A549 (cell line): Measurements from ENCODE around the gene IGF2BP1. TPM values are rescaled to one million over a fixed set of nuclear protein-coding genes. Genes with fewer than 3 reads are reported as not detected.

Experiments used
- ATAC-seq, 2 experiments: fragments of 200-7000 bp in 1 of 2; fragments of >200 bp in 1 of 2; cut with Nextera tagmentation in 1 of 2; cut with Tn5 transposase in 1 of 2; 3 replicates each; pipeline versions ENCODE4 v1.8.0 to v1.9.1; 2018 to 2020; ENCODE audit warnings: mild to moderate bottlenecking in 1 of 2, moderate library complexity in 1 of 2
- CTCF ChIA-PET: fragments of 300-600 bp; sonication (Branson Sonifier 250); formaldehyde crosslinking; extraction: SDS; loops from one replicate; lab custom pipeline; 2021; ENCODE audit warnings: antibody characterized with exemption, inconsistent platforms; lab: Yijun Ruan, JAX
- POLR2A ChIA-PET: fragments of 350-600 bp; formaldehyde crosslinking; extraction: SDS; loops from one replicate; lab custom pipeline; 2021; ENCODE audit warnings: antibody characterized with exemption, inconsistent platforms; lab: Yijun Ruan, JAX
- DNase-seq, 2 experiments: peaks; one replicate each; pipeline versions ENCODE4 v3.0.0 to v3.0.0-alpha.2; 2011 to 2016; ENCODE audit warnings: low read depth in 1 of 2, low spot score in 1 of 2
- FAIRE-seq: peaks from 2 replicates; lab custom pipeline; 2011; peaks lifted over from hg19 to GRCh38; lab: Jason Lieb, UNC
- H3K27ac ChIP-seq, 2 experiments: fragments of >200 bp; sonication (Bioruptor Twin); formaldehyde crosslinking; 3 replicates each; pipeline ENCODE4 v1.5.1; 2016 to 2017
- H3K4me1 ChIP-seq: fragments of >200 bp; sonication (Bioruptor Twin); formaldehyde crosslinking; 3 replicates; pipeline ENCODE4 v1.6.1; 2016
- H3K4me2 ChIP-seq: fragments of >200 bp; sonication (Bioruptor Twin); formaldehyde crosslinking; 3 replicates; pipeline ENCODE4 v1.6.1; 2016
- H3K4me3 ChIP-seq: fragments of >200 bp; sonication (Bioruptor Twin); formaldehyde crosslinking; 3 replicates; pipeline ENCODE4 v1.5.1; 2016
- H3K9me3 ChIP-seq: fragments of >200 bp; sonication (Bioruptor Twin); formaldehyde crosslinking; 3 replicates; pipeline ENCODE4 v1.6.1; 2016
- ATOH8 ChIP-seq: fragments of 250-450 bp; sonication (Bioruptor Pico); IDR thresholded peaks from 2 replicates; pipeline ENCODE4 v1.5.0; 2020; ENCODE audit warnings: low read depth, mild to moderate bottlenecking, moderate library complexity
- BCL3 ChIP-seq: fragments of >200 bp; sonication (Bioruptor Twin); formaldehyde crosslinking; IDR thresholded peaks from 3 replicates; pipeline ENCODE4 v1.6.1; 2016
- BHLHE40 ChIP-seq: IDR thresholded peaks from 2 replicates; pipeline ENCODE4 v1.6.1; 2012; ENCODE audit warnings: low read depth, low read length, inconsistent platforms
- CEBPB ChIP-seq, 2 experiments: fragments of >200 bp in 1 of 2; sonication (Bioruptor Twin) in 1 of 2; formaldehyde crosslinking in 1 of 2; IDR thresholded peaks; 2 replicates each; pipeline ENCODE4 v1.6.1; 2012 to 2016
- CHD2 ChIP-seq: fragments of 150-350 bp; IDR thresholded peaks from 2 replicates; pipeline ENCODE4 v1.6.1; 2014; ENCODE audit warnings: low read length; ENCODE audit not compliant: partially characterized antibody
- CHD4 ChIP-seq: fragments of 200-600 bp; sonication (generic); IDR thresholded peaks from 2 replicates; pipeline ENCODE4 v1.6.1; 2016; ENCODE audit warnings: antibody characterized with exemption, mild to moderate bottlenecking, borderline replicate concordance
- E2F6 ChIP-seq: IDR thresholded peaks from 2 replicates; pipeline ENCODE4 v1.6.1; 2012; ENCODE audit warnings: low read depth, borderline replicate concordance
- EHMT2 ChIP-seq: fragments of 200-600 bp; sonication (generic); IDR thresholded peaks from 2 replicates; pipeline ENCODE4 v1.6.1; 2016; ENCODE audit warnings: antibody characterized with exemption, low read depth, mild to moderate bottlenecking, moderate library complexity
- ELK1 ChIP-seq: fragments of 150-350 bp; IDR thresholded peaks from 2 replicates; pipeline ENCODE4 v1.6.1; 2014; ENCODE audit warnings: low read depth, mild to moderate bottlenecking, low read length
- FOSB ChIP-seq: fragments of 250-450 bp; sonication (Bioruptor Pico); IDR thresholded peaks from 2 replicates; pipeline ENCODE4 v1.5.0; 2020; ENCODE audit warnings: mild to moderate bottlenecking, moderate library complexity
- FOSL2 ChIP-seq, 2 experiments: fragments of 450-650 bp in 1 of 2; fragments of >200 bp in 1 of 2; sonication (Bioruptor Twin) in 1 of 2; formaldehyde crosslinking; IDR thresholded peaks; 2 replicates each; pipeline versions ENCODE4 v1.5.0 to v1.6.1; 2016 to 2020; ENCODE audit warnings: mild to moderate bottlenecking in 1 of 2, moderate library complexity in 1 of 2
- GATA3 ChIP-seq: IDR thresholded peaks from 2 replicates; pipeline ENCODE4 v1.6.1; 2012; ENCODE audit warnings: borderline replicate concordance
- HDAC2 ChIP-seq: fragments of 200-600 bp; sonication (generic); IDR thresholded peaks from 2 replicates; pipeline ENCODE4 v1.6.1; 2016
- HEYL ChIP-seq: fragments of 250-450 bp; sonication (Bioruptor Pico); IDR thresholded peaks from 2 replicates; pipeline ENCODE4 v1.8.0; 2021; ENCODE audit warnings: mild to moderate bottlenecking, moderate library complexity
- HOXA7 ChIP-seq: fragments of 250-450 bp; sonication (Bioruptor Pico); IDR thresholded peaks from 2 replicates; pipeline ENCODE4 v1.5.0; 2020; ENCODE audit warnings: mild to moderate bottlenecking, moderate library complexity
- JUN ChIP-seq, 2 experiments: fragments of >200 bp; sonication (Bioruptor Twin); formaldehyde crosslinking; IDR thresholded peaks; 2 replicates in 1 of 2; 3 replicates in 1 of 2; pipeline ENCODE4 v1.6.1; 2016 to 2017
- JUNB ChIP-seq: fragments of >200 bp; sonication (Bioruptor Twin); formaldehyde crosslinking; IDR thresholded peaks from 2 replicates; pipeline ENCODE4 v1.6.1; 2016
- KDM1A ChIP-seq: fragments of 200-600 bp; sonication (generic); IDR thresholded peaks from 2 replicates; pipeline ENCODE4 v1.6.1; 2016; ENCODE audit warnings: low read depth, mild to moderate bottlenecking
- KDM5A ChIP-seq: fragments of 200-600 bp; sonication (generic); IDR thresholded peaks from 2 replicates; pipeline ENCODE4 v1.6.1; 2016; ENCODE audit warnings: antibody characterized with exemption, mild to moderate bottlenecking
- MAFK ChIP-seq: fragments of 450-650 bp; IDR thresholded peaks from 2 replicates; pipeline ENCODE4 v1.6.1; 2014; ENCODE audit not compliant: partially characterized antibody
- MAX ChIP-seq: IDR thresholded peaks from 2 replicates; pipeline ENCODE4 v1.6.1; 2012
- MAZ ChIP-seq: fragments of 150-350 bp; IDR thresholded peaks from 2 replicates; pipeline ENCODE4 v1.6.1; 2014; ENCODE audit warnings: antibody characterized with exemption, low read depth, low read length, borderline replicate concordance
- MYC ChIP-seq: IDR thresholded peaks from 2 replicates; pipeline ENCODE4 v1.6.1; 2012; ENCODE audit warnings: mild to moderate bottlenecking, inconsistent platforms, low read length, improper control_type of control experiment, borderline replicate concordance
- PHF8 ChIP-seq: fragments of 200-600 bp; sonication (generic); IDR thresholded peaks from 2 replicates; pipeline ENCODE4 v1.6.1; 2016; ENCODE audit warnings: low read depth, mild to moderate bottlenecking, antibody characterized with exemption, moderate library complexity, borderline replicate concordance
- POLR2A ChIP-seq: IDR thresholded peaks from 2 replicates; pipeline ENCODE4 v1.6.1; 2012; ENCODE audit warnings: mild to moderate bottlenecking, low read length
- RAD21 ChIP-seq, 2 experiments: fragments of >200 bp in 1 of 2; sonication (Bioruptor Twin) in 1 of 2; formaldehyde crosslinking in 1 of 2; IDR thresholded peaks in 1 of 2; conservative IDR thresholded peaks in 1 of 2; 2 replicates in 1 of 2; 3 replicates in 1 of 2; pipeline ENCODE4 v1.6.1; 2012 to 2018; ENCODE audit warnings: inconsistent platforms in 1 of 2
- SMC3 ChIP-seq: fragments of >200 bp; sonication (Bioruptor Twin); formaldehyde crosslinking; IDR thresholded peaks from 3 replicates; pipeline ENCODE4 v1.6.1; 2018; ENCODE audit warnings: inconsistent platforms
- SREBF2 ChIP-seq: fragments of 450-650 bp; IDR thresholded peaks from 2 replicates; pipeline ENCODE4 v1.6.1; 2014; ENCODE audit warnings: mild to moderate bottlenecking, moderate library complexity
- TFCP2L1 ChIP-seq: fragments of 250-450 bp; sonication (Bioruptor Pico); IDR thresholded peaks from 2 replicates; pipeline ENCODE4 v1.5.0; 2021; ENCODE audit warnings: mild to moderate bottlenecking
- TP53 ChIP-seq: fragments of 250-450 bp; sonication (Bioruptor Pico); IDR thresholded peaks from 2 replicates; pipeline ENCODE4 v1.5.0; 2021; ENCODE audit warnings: mild to moderate bottlenecking, moderate library complexity
- USF2 ChIP-seq: fragments of 450-650 bp; IDR thresholded peaks from 2 replicates; pipeline ENCODE4 v1.6.1; 2014; ENCODE audit warnings: antibody characterized with exemption
- ZC3H11A ChIP-seq: fragments of 450-650 bp; IDR thresholded peaks from 2 replicates; pipeline ENCODE4 v1.6.1; 2014; ENCODE audit warnings: antibody characterized with exemption, mild to moderate bottlenecking
- WGBS: methylation state at CpG from one replicate; pipeline ENCODE4 v1.1.6; 2017; ENCODE audit errors: missing lambda C conversion rate; 5-methylcytosine and 5-hydroxymethylcytosine counted together
- polyA plus RNA-seq, 4 experiments: library from polyadenylated mRNA; depleted of rRNA in 3 of 4; stranded (reverse); fragments of >200 nt; fragmentation: RNase III in 1 of 4; extraction: RNeasy Plus Mini Kit Qiagen cat#74134 plus additional on column Dnase treatment in 1 of 4; gene quantifications; 2 replicates in 3 of 4; 3 replicates in 1 of 4; pipeline ENCODE4 v1.2.3, GENCODE V29; 2011 to 2017

Gene IGF2BP1
- polyA plus RNA-seq, 2 of the 4 experiments (the other 2 are of a cell fraction), result 26.2 to 40.3 TPM

- ChIA-PET POLR2A (interaction anchor here (0.6 to 9.1 kb wide), 24 partner anchors 10 to 234 kb away, joined by 3 to 156 read pairs (median 5); partner anchors contain the start of genes ATP5MC1, GIP and SNF8), CTCF (interaction anchor here (0.8 to 30.3 kb wide), 18 partner anchors 9 to 232 kb away, joined by 3 to 639 read pairs (median 4); partner anchors contain the start of gene SNF8)
- peaks cover 37% of the 10 kb centered on the region for H3K4me1 ChIP-seq
- no peaks in the 10 kb centered on the region for H3K9me3 ChIP-seq
- FAIRE-seq (peak; percentile 90), ATAC-seq (peak; percentile 76 to 85), DNase-seq (peak; percentile 95 to 98)
- TF ChIP-seq JUN (IDR thresholded peaks at IDR 0.05) (peak; percentile 88 to 94; a peak in 4 of 5 replicates), MYC (peak; percentile 64), FOSB (CRISPR knock-in tag) (peak; percentile 81; the same call in 1 of the 2 replicates), ELK1 (no peak), MAFK (no peak), CEBPB (IDR thresholded peaks at IDR 0.05) (no peak), KDM1A (no peak), RAD21 (conservative IDR thresholded peaks at IDR 0.05 in 1 of 2, IDR thresholded peaks at IDR 0.05 in 1 of 2) (peak; percentile 10 to 18; a peak in 2 of 5 replicates), GATA3 (peak; percentile 36; the same call in 1 of the 2 replicates), HEYL (CRISPR knock-in tag) (no peak), CHD4 (no peak), TP53 (CRISPR knock-in tag) (no peak), HOXA7 (no peak), EHMT2 (no peak), E2F6 (peak; percentile 60; the same call in 1 of the 2 replicates), USF2 (peak; percentile 92), MAX (peak; percentile 87), JUNB (no peak), BHLHE40 (no peak), SREBF2 (no peak), BCL3 (0 out of 3 replicates have a peak, but pooled peaks have one; percentile 55), SMC3 (no peak; the same call in 1 of the 3 replicates), KDM5A (no peak), ATOH8 (CRISPR knock-in tag) (no peak), HDAC2 (no peak), MAZ (peak; percentile 91; the same call in 1 of the 2 replicates), TFCP2L1 (0 out of 2 replicates have a peak, but pooled peaks have one; percentile 63), FOSL2 (IDR thresholded peaks at IDR 0.05) (no peak), FOSL2 (CRISPR knock-in tag; IDR thresholded peaks at IDR 0.05) (peak; percentile 3; the same call in 1 of the 2 replicates), CHD2 (peak; percentile 55), POLR2A (peak; percentile 78), PHF8 (peak; percentile 13), ZC3H11A (no peak)
- WGBS, result 2% methylated on average over 22 of the region's 66 CpGs
- peak overlapping the region; percentile 93 to 97 for H3K27ac ChIP-seq
- peak overlapping the region; percentile 90 for H3K4me2 ChIP-seq
- H3K4me3 ChIP-seq, result peak overlapping the region; percentile 60
Observed at GRCh38 chr17:48995974-48996721, 1.0 kb upstream of the IGF2BP1 start.
